ENCODE data around the gene POU1F1. TPM values are rescaled to one million over a fixed set of nuclear protein-coding genes. Genes with fewer than 3 reads are reported as not detected.

The POU1F1 gene
- total and polyA plus RNA-seq, 2 of the 8 experiments (the other 6 are each of a cell fraction or from before 2014, with no cell fraction given), result not detected

DNA sequence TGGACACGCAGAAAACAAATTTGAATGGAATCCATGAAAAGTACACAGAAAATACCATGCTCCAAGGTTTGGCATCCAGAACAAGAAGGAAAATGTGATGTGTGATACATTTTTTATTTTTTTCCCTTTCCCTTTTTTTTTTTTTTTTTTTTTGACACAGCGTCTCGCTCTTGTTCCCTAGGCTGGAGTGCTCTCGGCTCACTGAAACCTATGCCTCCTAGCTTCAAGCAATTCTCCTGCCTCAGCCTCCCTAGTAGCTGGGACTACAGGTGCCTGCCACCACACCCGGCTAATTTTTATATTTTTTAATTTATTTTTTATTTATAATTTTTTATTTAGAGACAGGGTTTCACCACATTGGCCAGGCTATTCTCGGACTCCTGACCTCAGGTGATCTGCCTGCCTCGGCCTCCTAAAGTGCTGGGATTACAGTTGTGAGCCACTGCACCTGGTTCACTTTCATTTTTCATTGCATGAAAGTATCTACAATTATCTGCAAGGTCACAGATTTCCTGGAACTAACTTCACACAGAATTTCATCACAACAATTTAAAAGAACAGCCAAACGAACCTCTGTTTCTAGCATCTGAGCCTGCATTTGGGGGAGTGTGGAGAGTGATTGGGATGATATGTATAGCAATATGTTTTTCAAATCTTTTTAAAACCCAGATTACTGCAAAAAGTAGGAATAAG is 8.3 kb downstream of the POU1F1 start:
- TF ChIP-seq POLR2A (IDR thresholded peaks at IDR 0.05; ENCODE audit: control extremely low read depth in 1 of 2, low read depth in 2 of 2, low read length in 2 of 2), result no peak
- no peak for TF ChIP-seq NANOG (IDR thresholded peaks at IDR 0.05; ENCODE audit: insufficient read depth, low read depth, low read length, poor library complexity, severe bottlenecking)
- TF ChIP-seq TBP (IDR thresholded peaks at IDR 0.05; ENCODE audit: low read depth, low read length), result no peak
- TF ChIP-seq SP1 (IDR thresholded peaks at IDR 0.05; ENCODE audit: low read depth, low read length), result no peak
- TF ChIP-seq TCF12 (IDR thresholded peaks at IDR 0.05; ENCODE audit: low read depth, low read length), result no peak
- no peak for TF ChIP-seq RXRA (IDR thresholded peaks at IDR 0.05; ENCODE audit: insufficient read depth, low read depth, low read length)
- no peak for TF ChIP-seq ZNF274 (IDR thresholded peaks at IDR 0.05; ENCODE audit: borderline replicate concordance, extremely low read depth, low read length)
- no peak for TF ChIP-seq KDM5A (IDR thresholded peaks at IDR 0.05; ENCODE audit: low read length)
- no peak for TF ChIP-seq ASH2L (IDR thresholded peaks at IDR 0.05; ENCODE audit: low read length)
- TF ChIP-seq CHD1 (IDR thresholded peaks at IDR 0.05; ENCODE audit: low read depth, low read length), result no peak
- no peak overlapping the region for H3K56ac ChIP-seq (replicated peaks; ENCODE audit: insufficient read length, low read depth, low read length)
- 87% methylated on average over 6 of the region's 8 CpGs; no CpG with 5 or more reads in 1 of the 2 experiments for WGBS, 2 experiments (ENCODE audit: extremely low coverage in 1 of 2, insufficient coverage in 1 of 2, insufficient read length in 1 of 2, insufficient replicate concordance in 2 of 2, low coverage in 1 of 2, low lambda C conversion rate in 2 of 2, missing lambda C conversion rate in 1 of 2)

More for the DNA sequence above, 8.3 kb downstream of the POU1F1 start:
- Histone ChIP-seq H3K23me2 (ENCODE audit: low read depth, low read length) (no peaks in the 10 kb centered on the region), H3K23ac (ENCODE audit: insufficient read length) (no peak overlapping the region), H3K18ac (ENCODE audit: extremely low read depth, low read length) (no peak overlapping the region), H2BK12ac (ENCODE audit: low read depth, low read length) (no peak overlapping the region), H3K14ac (ENCODE audit: insufficient read length) (no peak overlapping the region), H3K4me2 (ENCODE audit: insufficient read depth in 1 of 2, low read depth in 2 of 2, low read length in 2 of 2) (no peak overlapping the region), H2AK5ac (ENCODE audit: low read depth, low read length) (no peak overlapping the region), H4K91ac (replicated peaks; ENCODE audit: insufficient read length, low read length) (no peak overlapping the region), H2BK120ac (replicated peaks; ENCODE audit: low read depth, low read length) (no peak overlapping the region), H3K79me1 (ENCODE audit: low read depth, low read length) (no peaks in the 10 kb centered on the region), H3K9me3 (ENCODE audit: insufficient read depth in 2 of 2, low read depth in 1 of 2, low read length in 1 of 2) (no peaks in the 10 kb centered on the region), H3K4me3 (ENCODE audit: extremely low read depth in 1 of 4, insufficient read depth in 2 of 4, low read depth in 3 of 4, low read length in 4 of 4) (no peak overlapping the region), H2BK15ac (ENCODE audit: low read length) (no peak overlapping the region), H4K8ac (ENCODE audit: extremely low read depth, insufficient read depth, low read length) (no peak overlapping the region), H2AFZ (ENCODE audit: low read length) (no peak overlapping the region), H3K27me3 (replicated peaks in 1 of 4; ENCODE audit: control insufficient read depth in 3 of 4, extremely low read depth in 1 of 4, insufficient read depth in 3 of 4, low read length in 3 of 4) (no peaks in the 10 kb centered on the region), H3K9ac (replicated peaks in 1 of 4; ENCODE audit: extremely low read depth in 1 of 4, low read depth in 3 of 4, low read length in 3 of 4) (no peak overlapping the region), H3K27ac (ENCODE audit: low read depth, low read length) (no peak overlapping the region), H3K4me1 (replicated peaks in 1 of 4; ENCODE audit: control insufficient read depth in 3 of 4, insufficient read depth in 4 of 4, low read length in 3 of 4) (no peaks in the 10 kb centered on the region), H4K20me1 (replicated peaks in 1 of 2; ENCODE audit: control insufficient read depth in 1 of 2, insufficient read depth in 2 of 2, low read length in 2 of 2) (no peaks in the 10 kb centered on the region), H2BK20ac (ENCODE audit: low read length) (no peak overlapping the region), H2BK5ac (ENCODE audit: low read depth, low read length) (no peak overlapping the region), H3K4ac (replicated peaks; ENCODE audit: insufficient read length, low read depth, low read length) (no peak overlapping the region), H4K5ac (ENCODE audit: insufficient read length, low read depth, low read length) (no peak overlapping the region), H3K79me2 (ENCODE audit: control insufficient read depth in 1 of 2, insufficient read depth in 2 of 2, low read length in 2 of 2) (no peaks in the 10 kb centered on the region), H3K36me3 (ENCODE audit: control insufficient read depth in 2 of 4, insufficient read depth in 4 of 4, low read length in 3 of 4) (no peaks in the 10 kb centered on the region)
- no peak for FAIRE-seq
- ChIA-PET CTCF (ENCODE audit: partially characterized antibody) (interaction anchor here (0.7 to 1.0 kb wide), 2 partner anchors 124 to 1741 kb away, joined by 3 to 4 read pairs; no protein-coding TSS in a partner anchor), POLR2A (ENCODE audit: partially characterized antibody) (no interaction called here)
- DNase-seq (ENCODE audit: low read depth in 1 of 2, low spot score in 2 of 2), result no peak
